GM21619 (cell line): Measurements from ENCODE around the gene REPS2.
A peak's percentile ranks its signal among the peaks of the same experiment; 100 is the strongest.

Experiments
- ATAC-seq: cut with Tn5 transposase; IDR thresholded peaks from one replicate; pipeline ENCODE4 v1.9.1; 2021; ENCODE audit not compliant: unreplicated experiment

Gene REPS2

DNA sequence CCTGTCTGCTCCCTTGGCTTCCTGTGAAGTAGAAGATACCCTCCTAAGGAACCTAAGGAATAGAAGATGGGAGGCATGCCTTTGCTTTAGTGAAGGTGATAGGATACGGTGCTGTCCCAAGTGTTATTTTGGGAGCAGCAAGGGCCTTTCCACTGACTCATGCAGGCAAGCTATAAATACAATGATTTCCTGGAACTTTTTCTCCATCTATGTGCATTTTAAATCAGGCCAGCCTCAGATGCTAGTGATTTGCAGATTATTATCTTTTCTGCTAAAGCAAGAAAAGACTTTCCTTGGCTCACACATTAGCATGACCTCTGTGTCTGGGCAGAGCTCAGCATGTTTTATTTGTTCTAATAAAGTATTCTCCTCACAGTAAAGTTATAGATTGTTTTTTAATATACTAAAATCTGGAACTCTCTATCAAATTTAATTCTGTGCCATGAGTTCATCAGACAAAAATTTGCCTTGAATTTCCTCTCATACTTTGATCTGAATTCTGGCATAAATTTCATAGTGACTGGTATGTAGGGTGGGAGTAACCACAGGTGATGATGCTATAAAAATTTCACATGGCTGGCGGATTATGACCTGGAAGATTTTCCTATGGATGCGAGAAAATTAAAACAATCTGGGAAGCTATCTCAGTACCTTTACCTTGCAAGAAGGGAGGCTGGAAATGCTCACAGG is 131.7 kb downstream of the REPS2 start:
- ATAC-seq, result no peak

DNA sequence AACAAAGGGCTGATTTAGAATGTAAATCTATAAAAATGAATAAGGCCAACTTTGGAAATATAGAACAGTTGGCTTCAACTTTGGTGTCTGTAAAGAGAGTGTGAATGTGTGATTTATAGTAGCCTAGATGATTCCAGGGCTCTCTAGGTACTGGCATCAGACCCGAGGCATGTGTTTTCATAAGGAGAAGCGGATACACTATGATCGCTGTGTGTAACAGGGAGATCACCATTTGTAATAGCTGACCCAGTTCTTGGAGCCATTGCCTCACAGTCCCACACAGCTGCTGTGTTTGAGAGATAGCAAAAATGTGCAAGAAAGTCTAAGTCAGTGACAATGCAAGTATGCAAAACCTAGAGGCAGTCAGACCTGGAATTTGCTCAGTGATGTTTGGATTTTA is 135.1 kb downstream of the REPS2 start:
- no peak for ATAC-seq

DNA sequence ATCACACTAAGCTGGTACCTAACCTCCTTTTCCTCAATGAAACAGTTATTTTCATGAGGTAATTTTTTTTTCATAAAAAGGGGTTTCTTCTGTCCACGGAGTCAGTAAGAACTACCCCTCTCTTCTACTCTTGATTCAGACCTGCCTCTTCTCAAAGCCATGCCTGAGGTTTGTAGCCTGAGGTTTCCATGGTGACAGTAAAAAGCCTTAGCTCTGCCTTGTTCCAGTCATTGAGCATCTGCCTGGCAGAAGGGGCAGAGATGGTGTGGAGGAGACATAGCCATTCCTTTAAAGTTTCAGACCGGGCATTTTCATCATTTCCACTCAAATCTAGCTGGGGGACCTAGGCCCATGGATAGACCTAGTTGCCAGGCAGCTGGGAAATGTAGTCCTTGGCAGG is 135.5 kb downstream of the REPS2 start:
- no peak for ATAC-seq

DNA sequence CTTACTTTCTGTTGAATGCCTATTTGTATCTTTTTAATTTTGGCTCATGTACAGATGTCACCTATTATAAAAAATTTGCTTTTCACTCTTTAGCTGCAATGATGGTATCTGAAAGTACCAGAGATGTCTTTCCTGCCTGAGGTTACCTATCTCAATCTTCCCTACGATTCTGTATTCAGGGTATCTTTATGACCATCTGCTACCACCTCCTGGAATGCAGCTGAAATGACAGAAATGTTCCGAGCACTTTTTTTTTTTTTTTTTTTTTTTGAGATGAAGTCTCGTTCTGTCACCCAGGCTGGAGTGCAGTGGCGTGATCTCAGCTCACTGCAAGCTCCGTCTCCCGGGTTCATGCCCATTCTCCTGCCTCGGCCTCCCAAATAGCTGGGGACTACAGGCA is 136.4 kb downstream of the REPS2 start:
- ATAC-seq, result no peak

DNA sequence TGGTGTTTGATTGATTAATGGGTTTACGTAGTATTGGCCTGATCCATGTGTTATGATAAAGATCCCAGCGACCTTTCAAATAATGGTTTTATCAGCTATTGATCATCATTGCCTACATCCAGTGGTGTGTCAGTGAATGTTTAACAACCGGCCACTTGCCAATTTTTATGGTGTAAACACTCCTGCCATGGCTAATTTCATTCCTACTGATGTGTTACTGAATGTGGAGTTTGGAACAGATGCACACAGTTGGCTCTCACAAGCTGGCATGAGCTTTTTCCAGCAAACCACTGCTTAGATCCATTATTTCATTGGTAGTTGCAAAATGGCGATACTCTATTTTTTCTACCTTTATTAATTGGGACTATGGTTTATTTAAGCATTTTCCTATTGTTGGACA is 139.9 kb downstream of the REPS2 start:
- no peak for ATAC-seq

DNA sequence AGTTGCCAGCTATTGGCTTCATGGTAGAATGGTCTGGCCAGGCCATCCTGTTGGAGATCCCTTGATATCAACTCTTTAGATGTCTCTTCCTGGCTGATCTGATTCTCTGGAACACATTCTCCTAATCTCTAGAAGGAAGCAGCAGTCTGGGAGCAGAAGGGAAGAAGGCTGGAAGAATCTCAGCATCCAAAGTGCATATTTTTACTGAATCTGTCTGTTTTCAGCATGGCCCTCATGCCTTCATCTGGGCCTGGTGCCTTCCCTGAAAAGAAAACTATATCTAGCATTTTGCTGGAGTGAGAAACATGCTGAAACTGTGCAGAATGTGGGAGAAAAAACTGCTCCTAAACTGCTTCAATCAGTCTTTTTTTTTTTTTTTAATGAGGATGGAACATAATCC is 148.7 kb downstream of the REPS2 start:
- no peak for ATAC-seq

DNA sequence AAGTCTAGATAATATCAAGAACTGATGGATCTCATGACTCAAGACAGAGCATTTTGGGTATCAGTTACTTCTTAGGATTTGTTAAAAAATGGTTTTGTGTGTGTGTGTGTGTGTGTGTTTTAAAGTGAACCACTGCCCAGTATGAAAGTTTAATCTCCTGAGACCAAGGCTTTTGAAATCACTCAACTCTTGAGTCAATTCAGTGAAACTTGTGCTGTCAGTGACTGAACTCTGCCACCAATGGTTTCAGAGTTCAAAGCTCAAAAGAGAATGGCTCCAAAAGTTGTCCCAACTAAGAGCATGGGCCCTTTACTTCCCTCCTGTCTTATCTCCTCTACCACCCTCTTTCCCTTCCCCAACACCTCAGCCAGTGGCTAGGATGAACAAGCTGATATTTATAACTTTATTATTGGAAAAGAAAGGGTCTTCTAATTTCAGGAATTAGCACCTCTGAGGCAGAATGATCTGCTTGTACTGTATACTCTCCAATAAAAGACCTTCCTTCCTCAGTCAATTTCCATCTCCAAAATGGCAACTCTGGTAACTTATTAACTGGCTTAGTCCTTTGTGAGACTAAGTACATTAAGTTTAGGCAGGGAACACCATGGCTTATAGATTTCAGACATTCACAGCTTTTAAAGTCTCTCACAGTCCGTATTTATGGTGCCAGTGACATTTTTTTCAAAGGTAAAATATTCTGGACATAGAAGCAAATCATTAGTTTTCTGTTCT is 152.2 kb downstream of the REPS2 start:
- peak; percentile 67 for ATAC-seq

DNA sequence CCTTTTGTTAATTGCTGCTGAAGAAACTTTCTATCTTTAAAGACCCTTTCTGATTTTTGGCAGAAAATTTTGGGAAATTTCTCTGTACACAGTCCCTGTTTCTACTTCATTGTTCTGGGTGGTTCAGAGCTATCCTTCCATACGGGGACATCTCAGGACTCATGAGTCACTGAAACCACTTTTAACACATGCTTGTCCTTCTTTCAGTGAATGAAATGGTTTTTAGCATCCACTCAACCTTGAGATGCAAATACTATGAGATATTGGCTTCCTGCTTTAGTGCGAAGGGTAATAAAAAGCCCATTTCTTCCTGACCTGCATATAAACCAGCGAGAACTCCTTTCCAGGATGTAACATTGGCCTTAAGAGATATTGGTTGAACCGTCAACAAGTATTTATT is 158.0 kb downstream of the REPS2 start:
- ATAC-seq, result peak; percentile 51

DNA sequence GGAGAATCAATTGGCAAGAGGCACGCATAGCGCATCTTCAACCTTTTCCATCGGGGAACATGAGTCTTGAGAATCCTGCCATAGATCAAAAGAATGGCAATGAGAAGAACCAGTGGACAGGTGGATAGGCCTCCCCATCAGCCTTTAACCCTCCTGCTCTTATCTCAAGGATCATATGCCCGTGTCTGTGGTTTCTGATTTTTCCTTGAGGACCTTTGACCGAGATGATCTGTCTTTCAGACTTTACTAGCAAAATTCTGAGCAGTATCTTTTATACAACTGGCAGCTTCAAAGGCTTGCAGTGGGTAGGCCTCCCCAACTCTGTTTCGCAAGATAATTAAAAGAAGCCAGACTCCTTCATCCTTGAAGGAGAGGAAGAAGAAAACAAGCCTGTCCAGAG is 174.4 kb downstream of the REPS2 start:
- no peak for ATAC-seq

DNA sequence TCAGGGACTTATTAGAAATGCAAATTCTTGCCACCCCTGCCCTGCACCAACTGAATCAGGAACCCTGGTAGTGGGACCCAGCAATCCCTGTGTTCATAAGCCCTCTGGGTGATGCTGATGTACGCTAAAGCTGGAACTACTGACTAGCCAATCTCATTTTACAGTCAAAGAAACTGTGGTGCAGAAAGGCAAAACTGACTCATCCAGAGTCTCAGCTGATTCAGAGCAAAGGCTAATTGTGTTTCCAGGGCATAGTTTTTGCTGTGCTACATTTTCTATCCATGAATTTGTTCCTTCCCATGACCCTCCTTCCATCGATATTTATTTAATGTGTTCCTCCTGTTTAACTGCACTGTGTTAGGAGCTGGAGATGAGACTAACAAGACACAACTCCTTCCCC is 207.5 kb downstream of the REPS2 start:
- ATAC-seq, result no peak

DNA sequence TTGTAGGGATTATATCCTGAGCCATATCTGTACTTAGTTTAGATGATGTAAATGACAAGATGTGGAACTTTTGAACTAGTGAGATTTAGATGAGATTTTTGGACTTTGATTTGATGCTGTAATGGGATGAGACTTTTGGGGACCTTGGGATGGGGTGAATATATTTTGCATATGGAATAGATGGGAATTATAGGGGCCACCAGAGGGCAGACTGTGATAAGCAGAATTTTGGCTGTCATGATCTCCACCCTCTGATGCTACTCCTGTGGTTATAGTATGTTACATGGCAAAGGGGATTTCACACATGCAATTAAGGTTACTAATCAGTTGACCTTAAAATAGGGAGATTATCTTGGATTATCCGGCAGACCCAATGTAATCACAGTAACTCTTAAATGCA is 214.5 kb downstream of the REPS2 start:
- no peak for ATAC-seq

DNA sequence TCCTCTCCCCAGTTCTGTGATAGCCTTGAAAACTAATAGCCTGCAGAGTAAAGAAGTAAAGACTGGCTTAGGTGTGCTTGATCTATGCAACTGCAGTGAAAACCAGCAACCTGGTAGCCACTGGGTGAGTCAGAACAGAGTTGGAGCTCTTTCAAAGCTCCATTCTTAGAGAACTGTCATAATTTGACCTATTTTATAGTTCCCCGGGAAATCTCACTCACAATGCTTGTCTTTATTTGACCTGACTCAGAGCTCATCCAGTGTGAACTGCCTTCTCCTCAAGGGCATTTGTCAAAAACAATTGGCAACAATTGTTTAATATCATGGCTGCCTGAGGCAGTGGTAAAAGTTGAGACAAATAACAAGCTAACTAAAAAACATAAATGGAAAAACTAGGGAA is 215.5 kb downstream of the REPS2 start:
- no peak for ATAC-seq

DNA sequence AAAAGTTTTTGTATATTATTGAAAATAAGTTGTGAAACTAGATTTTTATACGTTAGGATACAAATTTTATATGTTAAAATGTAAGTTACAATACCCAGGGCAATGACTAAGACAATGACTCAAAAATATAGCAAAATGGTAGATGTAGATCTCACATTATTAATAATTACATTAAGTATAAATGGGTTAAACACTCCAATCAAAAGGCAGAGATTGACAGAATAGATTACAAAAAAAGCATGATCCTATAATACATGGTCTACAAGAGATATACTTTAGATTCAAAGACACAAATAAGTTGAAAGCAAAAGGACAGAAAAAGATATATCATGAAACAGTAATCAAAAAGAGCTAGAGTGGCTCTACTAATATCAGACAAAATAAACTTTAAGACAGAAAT is 217.6 kb downstream of the REPS2 start:
- no peak for ATAC-seq

DNA sequence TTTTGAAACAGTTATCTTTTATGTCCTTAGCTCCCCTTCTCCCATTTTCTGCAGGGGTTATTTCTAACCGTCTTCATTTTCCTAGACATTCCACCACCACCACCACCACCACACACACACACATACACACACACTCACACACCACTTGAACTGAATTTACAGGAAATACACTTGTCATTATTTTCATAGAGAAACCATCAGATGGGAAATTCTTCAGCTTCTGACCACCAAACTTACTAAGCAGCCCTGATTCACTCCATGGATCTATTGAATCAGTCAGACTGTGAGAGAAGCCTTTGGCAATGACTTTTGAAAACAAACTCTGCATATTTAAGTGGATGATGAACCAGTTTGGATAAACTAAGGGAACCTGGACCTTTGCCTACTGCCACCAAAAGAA is 218.5 kb downstream of the REPS2 start:
- ATAC-seq, result no peak

DNA sequence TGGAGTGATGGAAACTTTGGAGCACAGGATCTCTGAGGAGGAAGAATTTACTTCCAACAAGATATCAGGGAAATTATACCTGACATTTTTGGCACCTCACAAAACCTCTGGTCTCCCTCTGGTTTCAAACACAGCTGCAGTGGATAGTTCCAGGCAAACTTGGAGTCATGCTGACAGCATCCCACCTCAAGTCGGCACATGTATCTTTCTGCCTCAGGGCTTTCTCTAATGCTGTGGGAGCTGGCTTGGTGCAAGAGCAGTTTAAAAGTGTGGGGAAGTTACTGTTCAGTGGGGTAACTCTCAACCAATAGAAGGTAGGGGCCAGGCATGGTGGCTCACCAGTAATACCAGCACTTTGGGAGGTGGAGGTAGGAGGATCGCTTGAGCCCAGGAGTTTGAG is 221.5 kb downstream of the REPS2 start:
- no peak for ATAC-seq

DNA sequence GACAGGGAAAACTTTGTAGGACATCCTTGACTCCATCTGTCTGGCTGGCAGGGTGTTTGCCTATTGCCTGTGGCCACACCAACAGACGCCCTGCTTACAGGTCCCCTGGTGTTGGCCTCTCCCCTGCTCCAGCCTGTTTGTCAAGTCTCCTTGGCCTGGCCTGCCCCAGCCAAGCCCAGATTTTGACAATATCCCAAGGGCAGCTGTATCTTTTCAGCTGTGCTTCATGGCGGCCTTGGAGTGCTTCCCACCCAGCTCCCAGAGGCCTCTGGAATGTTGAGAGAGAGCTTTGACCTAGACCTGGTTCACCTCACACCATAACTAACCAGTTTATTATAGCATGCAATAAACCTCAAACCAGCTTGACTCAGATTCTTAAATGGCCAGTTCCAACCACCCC is 224.5 kb downstream of the REPS2 start:
- no peak for ATAC-seq

DNA sequence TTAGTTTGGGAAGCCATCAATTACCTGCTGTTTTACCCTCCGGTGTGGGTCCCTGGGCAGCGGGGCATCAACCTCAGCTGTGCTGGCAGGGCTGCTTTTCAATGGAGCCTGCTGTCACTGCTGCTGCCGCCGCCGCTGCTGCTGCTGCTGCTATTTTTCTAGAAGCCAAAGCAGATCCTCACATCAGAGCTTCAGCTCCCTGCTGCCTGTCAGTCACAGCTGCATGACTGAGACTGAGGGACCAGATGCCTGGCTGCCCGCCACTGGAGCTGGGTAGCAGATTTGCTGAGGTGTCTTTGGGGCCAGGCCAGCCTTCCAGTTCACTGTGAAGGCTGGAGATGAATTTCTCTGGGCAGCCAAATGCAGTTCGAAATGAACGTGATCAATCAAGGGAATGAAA is 228.2 kb downstream of the REPS2 start:
- ATAC-seq, result no peak

DNA sequence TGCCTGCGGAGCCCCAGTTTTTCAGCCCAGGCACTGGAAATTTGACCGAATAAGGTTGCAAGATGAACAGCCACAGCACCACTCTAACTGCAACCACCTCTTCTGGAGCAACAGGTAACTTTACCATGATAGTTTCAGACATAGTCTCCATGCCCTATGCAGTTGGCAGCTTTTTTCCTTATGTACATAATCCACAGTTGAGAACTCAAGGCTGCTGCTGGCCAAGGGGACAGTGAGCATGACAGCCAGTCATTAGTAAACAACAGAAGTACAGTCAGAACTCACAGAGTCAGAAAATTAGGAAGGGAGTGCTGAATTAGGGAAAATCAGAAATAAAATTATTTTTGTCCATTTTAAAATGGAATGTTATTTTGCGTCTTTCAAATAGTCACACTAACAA is 235.9 kb downstream of the REPS2 start:
- no peak for ATAC-seq

DNA sequence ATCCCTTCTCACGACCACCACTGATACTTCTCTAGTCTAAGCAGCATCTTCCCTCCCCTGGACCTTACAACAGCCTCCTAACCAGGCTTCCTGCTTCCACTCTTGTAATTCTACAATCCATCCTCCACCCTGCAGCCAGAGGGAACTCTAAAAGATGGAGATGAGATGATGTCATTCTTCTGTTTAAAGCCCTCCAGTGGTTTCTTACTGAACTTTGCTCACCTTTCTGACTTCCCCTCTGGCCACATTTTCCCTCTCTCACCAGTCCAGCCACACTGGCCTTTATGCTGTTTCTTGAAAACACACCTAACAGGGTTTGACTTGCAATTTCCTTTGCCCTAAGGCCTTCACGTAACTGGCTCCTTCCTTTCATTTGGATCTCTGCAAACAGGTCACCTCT is 237.1 kb downstream of the REPS2 start:
- no peak for ATAC-seq

DNA sequence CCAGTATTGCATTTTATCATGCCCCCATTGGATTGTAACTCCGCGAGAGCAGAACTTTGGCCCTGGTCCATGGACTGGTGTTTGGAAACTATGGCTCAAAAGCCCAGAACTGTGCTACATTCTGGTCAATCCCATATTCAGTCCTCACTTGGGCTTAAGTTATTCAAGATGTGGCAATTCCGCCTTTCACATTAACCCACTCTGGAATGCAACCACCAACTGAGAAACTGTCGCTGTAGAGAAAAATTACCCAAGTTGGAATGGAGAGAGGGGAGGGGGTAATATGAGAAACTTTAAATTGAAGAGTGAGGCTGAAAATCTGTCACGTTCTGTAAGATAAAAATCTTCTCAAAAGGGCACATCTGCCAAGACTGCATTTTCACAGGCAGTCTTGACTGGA is 239.0 kb downstream of the REPS2 start:
- no peak for ATAC-seq

DNA sequence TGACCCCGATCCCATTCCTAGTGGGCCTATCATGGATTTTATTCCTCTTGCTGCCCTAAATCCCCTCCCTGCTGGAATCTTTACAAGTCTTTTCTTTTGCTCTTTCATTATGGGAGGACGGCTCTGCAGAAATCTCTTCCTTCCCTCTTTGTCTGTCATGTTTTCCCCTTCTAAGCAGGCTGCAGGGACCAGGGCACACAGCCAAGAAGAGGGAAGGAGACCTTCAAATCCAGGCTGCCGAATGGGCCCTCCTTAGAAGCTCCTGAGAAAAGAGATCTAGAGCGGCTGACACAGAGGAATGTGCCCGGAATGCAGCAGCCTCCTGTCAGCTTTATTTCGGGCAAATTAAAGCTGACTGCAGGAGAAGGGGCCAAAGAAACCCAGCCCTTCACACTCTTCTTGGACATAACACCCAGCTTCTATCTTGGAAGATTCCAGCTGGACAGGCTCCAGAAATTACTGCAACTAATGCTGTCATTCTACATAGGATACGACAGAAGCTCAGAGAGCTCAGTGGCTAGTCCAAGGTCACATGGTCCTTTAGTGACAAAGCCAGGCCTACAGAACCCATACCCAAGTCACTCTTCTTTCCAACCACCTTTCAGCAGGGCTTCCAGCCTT is 240.8 kb downstream of the REPS2 start:
- ATAC-seq, result no peak

DNA sequence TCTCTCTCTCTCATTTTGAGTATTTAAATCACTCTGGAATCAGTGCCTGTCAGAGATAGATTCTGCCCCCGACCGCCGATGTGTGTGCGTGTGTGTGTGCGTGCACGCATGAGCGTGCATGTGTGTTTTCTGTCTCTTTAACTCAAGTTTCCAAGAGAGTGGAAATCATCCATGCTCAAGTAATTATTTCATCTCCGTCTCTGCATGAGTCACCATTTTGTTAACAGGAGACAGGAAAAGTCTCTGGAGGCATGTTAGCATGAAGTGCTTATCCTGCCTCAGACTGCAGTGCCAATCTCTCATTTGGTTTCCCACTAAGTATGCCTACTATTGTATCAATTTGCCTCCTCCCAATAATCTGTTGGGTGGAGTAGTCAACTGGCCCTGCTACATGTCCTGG is 245.6 kb downstream of the REPS2 start:
- no peak for ATAC-seq
